ENCODE results near the gene ABCC3.

ABCC3 gene, protein sequence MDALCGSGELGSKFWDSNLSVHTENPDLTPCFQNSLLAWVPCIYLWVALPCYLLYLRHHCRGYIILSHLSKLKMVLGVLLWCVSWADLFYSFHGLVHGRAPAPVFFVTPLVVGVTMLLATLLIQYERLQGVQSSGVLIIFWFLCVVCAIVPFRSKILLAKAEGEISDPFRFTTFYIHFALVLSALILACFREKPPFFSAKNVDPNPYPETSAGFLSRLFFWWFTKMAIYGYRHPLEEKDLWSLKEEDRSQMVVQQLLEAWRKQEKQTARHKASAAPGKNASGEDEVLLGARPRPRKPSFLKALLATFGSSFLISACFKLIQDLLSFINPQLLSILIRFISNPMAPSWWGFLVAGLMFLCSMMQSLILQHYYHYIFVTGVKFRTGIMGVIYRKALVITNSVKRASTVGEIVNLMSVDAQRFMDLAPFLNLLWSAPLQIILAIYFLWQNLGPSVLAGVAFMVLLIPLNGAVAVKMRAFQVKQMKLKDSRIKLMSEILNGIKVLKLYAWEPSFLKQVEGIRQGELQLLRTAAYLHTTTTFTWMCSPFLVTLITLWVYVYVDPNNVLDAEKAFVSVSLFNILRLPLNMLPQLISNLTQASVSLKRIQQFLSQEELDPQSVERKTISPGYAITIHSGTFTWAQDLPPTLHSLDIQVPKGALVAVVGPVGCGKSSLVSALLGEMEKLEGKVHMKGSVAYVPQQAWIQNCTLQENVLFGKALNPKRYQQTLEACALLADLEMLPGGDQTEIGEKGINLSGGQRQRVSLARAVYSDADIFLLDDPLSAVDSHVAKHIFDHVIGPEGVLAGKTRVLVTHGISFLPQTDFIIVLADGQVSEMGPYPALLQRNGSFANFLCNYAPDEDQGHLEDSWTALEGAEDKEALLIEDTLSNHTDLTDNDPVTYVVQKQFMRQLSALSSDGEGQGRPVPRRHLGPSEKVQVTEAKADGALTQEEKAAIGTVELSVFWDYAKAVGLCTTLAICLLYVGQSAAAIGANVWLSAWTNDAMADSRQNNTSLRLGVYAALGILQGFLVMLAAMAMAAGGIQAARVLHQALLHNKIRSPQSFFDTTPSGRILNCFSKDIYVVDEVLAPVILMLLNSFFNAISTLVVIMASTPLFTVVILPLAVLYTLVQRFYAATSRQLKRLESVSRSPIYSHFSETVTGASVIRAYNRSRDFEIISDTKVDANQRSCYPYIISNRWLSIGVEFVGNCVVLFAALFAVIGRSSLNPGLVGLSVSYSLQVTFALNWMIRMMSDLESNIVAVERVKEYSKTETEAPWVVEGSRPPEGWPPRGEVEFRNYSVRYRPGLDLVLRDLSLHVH (N-terminal part only)

DNA sequence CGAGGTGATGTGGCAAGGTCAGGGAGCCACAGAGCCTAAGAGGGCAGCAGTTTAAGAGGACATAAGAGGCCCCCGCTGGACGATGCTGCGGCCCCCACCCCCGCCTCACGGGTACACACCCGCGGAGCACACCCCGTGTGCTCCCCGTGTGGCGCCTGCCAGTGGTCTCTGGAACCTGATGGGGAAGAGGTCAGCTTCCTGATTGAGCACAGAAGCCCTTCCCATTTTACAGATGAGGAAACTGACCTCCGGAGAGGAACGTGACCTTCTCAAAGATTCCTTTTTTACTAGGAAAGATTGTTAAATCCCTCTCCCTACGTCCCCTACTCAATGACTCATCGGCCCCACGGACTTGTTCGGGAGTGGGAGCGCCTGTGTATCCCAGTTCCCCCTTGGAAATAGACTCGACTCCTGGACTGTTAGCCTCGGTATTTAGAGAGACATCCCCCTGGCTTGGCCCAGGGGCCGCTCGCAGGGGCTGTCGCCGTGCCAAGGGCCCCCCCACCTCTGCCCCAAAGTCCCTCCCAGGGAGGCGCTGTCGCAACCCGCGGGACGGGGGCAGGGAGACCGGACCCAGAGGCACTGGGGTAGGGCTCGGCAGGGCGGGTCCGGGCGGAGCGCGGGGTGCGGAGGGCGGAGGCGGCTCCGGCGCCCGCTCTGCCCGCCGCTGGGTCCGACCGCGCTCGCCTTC, at the start of gene ABCC3:
Gene ABCC3, plus strand, starts transcription at position 658 of the 691 bp plus-strand sequence. CDS start 56 bp downstream, outside the sequence.
- no peak for DNase-seq (ENCODE audit: low spot score)

- DNase-seq (ENCODE audit: low spot score), result no peak
These were observed 49.3 kb upstream of the ABCC3 start for GRCh38 chr17:50585346-50585745.

- DNase-seq (ENCODE audit: low spot score), result no peak
These were observed 48.8 kb upstream of the ABCC3 start for GRCh38 chr17:50585891-50586290.

DNA sequence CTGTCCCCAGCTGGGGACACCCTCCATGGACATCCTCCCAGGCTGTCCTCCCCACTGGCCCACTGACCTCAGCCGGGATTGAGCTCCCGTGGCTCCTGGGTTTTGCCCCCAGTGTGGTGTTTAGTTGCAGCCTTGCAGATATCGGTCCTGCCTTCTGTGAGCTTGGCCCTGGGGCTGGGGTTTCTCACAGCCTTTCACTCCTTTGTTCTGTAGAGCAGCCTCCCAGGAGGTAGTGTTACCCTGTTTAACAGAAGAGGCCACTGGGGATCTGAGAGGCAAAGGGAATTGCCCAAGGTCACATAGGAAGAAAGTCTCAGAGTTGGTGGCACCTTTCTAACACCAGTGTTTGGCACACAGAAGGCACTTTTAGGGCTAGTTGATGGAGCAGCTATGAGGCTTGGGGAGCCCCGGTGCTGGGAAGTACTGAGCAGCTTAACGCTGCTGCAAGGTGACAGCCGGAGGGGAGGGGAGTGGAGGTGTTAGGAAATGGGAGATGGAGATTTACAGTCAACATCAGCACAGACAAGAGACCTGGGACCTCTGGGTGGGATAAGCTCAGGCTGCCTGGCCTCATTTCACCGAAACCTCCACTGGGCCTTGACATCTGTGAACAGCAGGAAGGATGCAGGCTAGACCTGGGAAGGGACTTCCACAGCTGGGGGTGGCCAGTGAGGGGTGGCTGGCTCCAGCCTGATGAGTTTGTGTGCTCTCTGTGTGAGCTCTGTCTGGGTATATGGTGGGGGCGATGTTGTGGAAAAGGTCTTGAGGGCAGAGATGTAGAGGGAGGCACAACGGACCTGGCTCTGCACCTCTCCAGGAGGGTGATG, 48.0 kb upstream of the ABCC3 start:
- no peak for DNase-seq (ENCODE audit: low spot score)

GRCh38 chr17:50587571-50587970, 47.1 kb upstream of the ABCC3 start:
- no peak for DNase-seq (ENCODE audit: low spot score)

GRCh38 chr17:50588391-50589049, 46.2 kb upstream of the ABCC3 start:
- peak; percentile 38 for DNase-seq (ENCODE audit: low spot score)

- DNase-seq (ENCODE audit: low spot score), result no peak
These were observed 45.5 kb upstream of the ABCC3 start for GRCh38 chr17:50589095-50589705.

- DNase-seq (ENCODE audit: low spot score), result no peak
These were observed 43.5 kb upstream of the ABCC3 start for GRCh38 chr17:50590946-50591737.

DNA sequence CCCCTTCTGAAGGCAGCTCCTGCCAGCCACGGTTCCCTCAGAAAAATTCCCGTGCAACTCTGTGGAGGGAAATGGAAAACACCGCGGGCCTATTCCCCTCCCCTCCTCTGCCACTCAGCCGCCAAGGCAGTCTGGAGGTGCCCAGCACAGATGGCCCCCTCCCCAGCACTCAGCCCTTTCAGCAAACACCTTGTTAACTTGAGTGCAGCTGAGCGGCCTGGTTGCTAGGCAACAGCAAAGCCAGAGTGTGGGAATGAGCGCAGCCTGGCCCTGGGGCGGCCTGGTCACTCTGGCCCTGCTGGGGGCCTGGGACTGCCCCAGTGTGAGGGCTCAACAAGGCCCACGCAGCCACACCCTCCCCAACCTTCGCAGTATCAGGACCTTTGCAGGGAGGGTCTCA, 41.4 kb upstream of the ABCC3 start:
- DNase-seq (ENCODE audit: low spot score), result peak; percentile 31

- DNase-seq (ENCODE audit: low spot score), result no peak
These were observed 40.4 kb upstream of the ABCC3 start for GRCh38 chr17:50594128-50594823.

DNA sequence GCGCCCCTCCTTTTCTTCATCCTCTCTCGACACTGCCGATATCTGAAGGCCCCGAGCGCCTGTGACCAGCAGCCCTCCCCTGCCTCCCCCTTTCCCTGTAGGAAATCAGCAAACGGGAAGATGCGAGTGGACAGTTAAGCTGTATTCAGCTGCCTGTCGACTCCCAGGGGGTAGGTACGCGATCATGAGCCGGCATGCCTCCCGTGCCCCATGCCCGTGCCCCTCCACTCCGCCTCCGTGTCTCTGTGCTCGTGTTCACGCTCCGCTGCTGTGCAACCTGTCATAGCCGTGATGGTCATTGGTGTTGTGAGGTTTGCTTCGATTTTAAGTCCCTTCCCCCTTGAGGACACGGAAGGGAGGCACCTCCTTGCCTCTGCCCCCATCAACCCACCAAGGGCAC, 39.8 kb upstream of the ABCC3 start:
- DNase-seq (ENCODE audit: low spot score), result no peak

DNA sequence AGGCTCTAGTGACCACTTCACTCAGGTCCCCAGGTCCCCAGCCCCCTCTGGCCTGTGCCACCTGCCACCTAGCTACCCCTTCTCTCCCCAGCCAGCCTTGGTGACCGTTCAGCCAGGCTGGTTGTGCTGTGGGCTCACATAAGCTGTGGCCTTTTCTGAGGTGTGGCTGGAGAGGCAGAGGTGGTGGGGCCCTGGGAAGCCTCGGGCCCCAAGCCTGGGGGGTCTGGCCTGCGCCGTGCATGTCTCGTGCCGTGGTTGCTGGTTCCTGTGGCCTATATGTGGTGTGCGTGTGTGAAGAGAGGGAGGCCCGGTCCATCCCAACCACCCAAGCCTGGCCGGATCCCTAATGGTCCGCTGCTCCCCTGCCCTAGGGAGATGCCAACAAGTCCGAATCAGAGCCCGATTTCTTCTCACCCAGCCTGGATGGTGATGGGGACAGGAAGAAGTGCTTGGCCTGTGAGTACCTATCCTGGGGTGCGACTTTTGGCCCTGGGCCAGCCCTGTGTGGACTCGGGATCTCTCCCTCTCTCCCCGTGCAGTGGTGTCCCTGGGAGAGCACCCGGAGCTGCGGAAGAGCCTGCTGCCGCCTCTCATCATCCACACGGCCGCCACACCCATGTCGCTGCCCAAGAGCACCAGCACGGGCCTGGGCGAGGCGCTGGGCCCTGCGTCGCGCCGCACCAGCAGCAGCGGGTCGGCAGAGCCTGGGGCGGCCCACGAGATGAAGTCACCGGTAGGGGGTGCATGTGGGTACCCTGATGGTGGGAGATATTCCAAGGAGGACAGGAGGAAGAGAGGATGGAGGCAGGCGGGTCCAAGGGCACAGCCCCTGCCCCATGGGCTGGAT, 38.3 kb upstream of the ABCC3 start:
- DNase-seq (ENCODE audit: low spot score), result no peak

- no peak for DNase-seq (ENCODE audit: low spot score)
These were observed 36.2 kb upstream of the ABCC3 start for GRCh38 chr17:50598487-50598886.

DNA sequence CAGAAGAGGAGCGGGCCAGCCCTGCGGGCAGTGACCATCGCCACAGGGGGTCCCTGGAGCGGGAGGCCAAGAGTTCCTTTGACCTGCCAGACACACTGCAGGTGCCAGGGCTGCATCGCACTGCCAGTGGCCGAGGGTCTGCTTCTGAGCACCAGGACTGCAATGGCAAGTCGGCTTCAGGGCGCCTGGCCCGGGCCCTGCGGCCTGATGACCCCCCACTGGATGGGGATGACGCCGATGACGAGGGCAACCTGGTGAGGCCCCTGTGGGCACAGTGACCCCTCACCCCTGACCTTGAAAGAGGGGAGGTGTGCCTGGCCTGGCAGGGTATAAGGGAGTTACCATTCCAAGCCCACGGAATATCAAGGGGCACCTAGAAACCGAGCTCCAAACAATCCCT, 35.1 kb upstream of the ABCC3 start:
- no peak for DNase-seq (ENCODE audit: low spot score)

DNA sequence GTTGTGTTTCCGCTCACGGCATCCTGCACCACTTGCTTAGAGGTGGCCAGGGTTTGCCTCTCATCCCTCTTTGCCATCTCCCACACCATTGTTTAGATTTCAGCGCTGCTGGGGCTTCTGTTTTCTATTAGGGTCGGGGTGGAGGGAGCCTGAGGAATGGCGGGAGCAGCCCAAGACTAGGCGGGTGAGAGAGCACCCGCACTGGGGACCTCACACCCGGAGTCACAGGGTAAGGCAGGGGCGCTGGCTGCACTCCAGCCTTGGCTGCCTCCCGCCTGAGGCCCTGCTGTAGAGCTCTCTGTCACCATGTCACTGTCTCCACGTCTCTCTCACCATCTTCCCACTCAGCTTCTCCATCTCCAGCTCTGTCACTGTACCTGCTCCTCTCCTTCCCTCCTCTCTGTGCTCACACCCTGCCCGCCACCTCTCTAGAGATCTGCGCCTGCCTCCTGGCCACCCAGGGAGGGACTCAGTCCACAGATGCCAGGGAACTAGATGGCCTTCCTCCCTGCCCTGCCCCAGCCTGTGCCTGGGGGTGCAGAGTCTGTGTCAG, 32.8 kb upstream of the ABCC3 start:
- no peak for DNase-seq (ENCODE audit: low spot score)

- no peak for DNase-seq (ENCODE audit: low spot score)
These were observed 31.8 kb upstream of the ABCC3 start for GRCh38 chr17:50602836-50603235.

GRCh38 chr17:50603340-50603739, 31.3 kb upstream of the ABCC3 start:
- DNase-seq (ENCODE audit: low spot score), result no peak
